A172 (cell line): ENCODE data around the gene ADGRB2. TPM values are rescaled to one million over a fixed set of nuclear protein-coding genes. Genes with fewer than 3 reads are reported as not detected.

Experiments
- DNase-seq: peaks from one replicate; pipeline ENCODE4 v3.0.0-alpha.2; 2015; ENCODE audit warnings: low spot score
- total RNA-seq: library from RNA; depleted of rRNA; stranded (reverse); fragments of >200 nt; shearing (Covaris generic); gene quantifications from 2 replicates; pipeline ENCODE4 v1.2.3, GENCODE V29; 2014

ADGRB2 gene
- total RNA-seq, 1 experiment from 2014 or later: 20.9 TPM

- DNase-seq: no peak
Measured at GRCh38 chr1:31765041-31765467, 914 bp upstream of the ADGRB2 start.

DNA sequence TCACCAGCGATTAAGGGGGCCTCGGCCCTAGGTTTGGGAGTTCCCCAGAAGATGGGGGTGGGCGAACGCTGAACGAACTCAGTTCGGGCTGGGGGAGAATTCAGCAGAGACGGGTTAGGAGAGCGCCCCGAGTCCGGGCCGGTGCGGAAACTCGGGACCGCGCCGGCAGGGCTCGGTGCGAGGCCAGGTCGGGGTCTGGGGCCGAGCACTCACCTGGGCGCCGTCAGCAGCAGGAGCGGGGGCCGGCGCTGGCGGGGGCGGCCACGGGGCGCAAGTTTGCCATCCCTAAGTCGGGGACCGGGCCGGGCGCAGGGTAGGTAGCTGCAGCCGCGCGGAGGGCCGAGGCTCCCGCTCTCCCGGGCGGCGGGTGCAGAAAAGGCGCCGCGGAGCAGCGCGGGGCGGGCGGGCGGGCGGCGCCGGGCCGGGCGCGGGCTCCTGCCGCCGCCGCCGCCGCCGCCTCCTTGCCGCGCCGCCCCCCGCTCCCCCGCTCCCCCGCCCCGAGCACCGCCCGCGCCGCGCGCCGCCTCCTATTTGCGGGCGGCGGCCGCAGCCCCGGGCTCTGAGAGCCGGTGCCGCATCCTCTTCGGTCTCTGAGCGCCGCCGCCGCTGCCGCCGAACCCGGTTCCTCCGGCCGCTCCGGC is 349 bp downstream of the ADGRB2 start:
- DNase-seq: no peak

GRCh38 chr1:31762726-31763670 is 1.1 kb downstream of the ADGRB2 start:
- no peak for DNase-seq

GRCh38 chr1:31762323-31762722 is 1.8 kb downstream of the ADGRB2 start:
- no peak for DNase-seq

DNA sequence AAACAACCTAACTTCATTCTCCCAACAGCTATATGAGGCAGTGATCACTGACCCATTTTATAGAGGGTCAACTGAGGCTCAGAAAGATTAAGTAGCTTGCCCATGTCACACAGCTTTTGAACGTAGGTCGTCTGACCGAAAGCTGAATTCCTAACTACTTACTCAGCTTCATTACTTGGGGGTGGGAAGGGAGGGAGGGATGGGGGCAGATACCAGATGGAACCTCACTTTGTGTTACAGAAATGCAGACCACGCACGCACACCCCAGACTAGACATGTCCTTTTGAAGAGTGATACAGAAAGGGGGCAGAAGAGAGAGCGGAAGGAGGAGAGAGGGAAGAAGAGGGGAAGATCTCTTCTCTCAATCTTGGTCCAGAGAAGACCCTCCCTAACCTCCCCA is 2.3 kb downstream of the ADGRB2 start:
- peak; percentile 62 for DNase-seq

- DNase-seq: peak; percentile 55
Measured at GRCh38 chr1:31760471-31761470, 3.4 kb downstream of the ADGRB2 start.

GRCh38 chr1:31759298-31760023 is 4.7 kb downstream of the ADGRB2 start:
- DNase-seq: no peak

GRCh38 chr1:31758823-31759222 is 5.3 kb downstream of the ADGRB2 start:
- DNase-seq: no peak

DNA sequence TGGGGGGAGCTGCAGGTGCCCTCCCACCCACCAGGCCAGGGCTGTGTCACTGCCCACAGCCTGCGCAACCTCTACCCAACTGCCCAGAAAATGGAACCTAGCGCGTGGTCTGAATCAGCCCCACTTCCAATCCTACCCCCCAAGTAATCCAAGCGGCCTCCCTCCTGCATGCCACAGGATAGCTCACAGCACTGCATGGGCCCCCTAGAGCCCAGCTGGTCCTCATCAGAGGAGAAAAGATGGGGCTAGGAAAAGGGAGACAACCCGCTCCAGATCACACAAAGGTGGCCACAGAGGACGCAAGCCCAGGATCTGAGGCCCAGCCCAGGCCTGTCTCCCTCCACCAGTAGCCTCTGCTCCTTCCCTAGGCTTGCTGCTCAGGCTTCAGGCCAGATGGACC is 6.2 kb downstream of the ADGRB2 start:
- DNase-seq: no peak

- no peak for DNase-seq
Measured at GRCh38 chr1:31757204-31757679, 6.9 kb downstream of the ADGRB2 start.

DNA sequence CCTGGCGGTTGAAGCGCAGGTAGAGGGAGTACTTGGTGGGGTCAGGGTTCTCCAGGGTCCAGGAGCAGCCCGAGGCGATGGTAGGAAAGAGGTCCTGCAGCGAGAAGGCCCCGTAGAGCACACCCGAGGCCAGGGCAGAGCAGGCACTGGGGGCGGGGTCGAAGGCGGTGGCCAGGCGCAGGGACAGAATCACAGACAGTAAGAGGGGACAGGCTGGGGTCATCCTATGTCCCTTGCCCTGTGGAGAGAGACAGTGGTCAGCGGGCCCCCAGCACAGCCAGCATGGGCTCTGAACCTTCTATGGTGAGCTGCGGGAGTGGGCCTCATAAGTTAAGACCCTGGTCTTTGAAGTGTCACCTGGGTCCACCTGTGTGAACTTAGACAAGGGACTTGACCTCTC is 7.6 kb downstream of the ADGRB2 start:
- no peak for DNase-seq

DNA sequence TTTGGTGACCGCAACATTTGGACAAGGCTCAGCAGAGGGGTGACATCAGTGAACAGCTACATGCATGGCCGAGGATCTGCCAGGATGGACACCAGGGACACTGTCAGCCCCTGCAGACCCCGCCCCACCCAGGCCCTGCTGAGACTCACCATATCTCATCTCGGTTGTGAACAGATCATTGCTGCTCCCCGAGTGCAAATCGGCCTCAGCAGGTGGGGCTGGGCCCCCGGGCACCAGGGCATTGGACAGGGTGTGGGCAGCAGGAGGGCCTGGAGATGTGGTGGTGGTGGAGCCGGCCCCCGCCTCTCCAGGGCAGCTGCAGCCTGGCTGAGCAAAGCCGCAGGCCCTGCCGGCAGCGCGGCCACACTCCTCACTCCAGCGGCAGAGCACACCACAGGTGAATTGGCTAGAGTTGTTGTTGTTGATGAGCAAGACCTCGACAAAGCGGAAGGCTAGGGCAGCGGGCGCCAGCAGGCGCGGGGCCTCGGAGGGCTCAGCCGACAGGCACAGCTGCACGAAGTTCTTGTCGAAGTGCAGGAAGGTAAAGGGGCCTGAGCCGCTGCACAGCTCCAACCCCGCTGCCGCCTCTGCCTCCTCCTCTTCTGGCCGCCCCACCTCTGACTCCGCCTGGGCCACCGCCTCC is 8.2 kb downstream of the ADGRB2 start:
- no peak for DNase-seq

GRCh38 chr1:31755197-31755611 is 8.9 kb downstream of the ADGRB2 start:
- DNase-seq: no peak

DNA sequence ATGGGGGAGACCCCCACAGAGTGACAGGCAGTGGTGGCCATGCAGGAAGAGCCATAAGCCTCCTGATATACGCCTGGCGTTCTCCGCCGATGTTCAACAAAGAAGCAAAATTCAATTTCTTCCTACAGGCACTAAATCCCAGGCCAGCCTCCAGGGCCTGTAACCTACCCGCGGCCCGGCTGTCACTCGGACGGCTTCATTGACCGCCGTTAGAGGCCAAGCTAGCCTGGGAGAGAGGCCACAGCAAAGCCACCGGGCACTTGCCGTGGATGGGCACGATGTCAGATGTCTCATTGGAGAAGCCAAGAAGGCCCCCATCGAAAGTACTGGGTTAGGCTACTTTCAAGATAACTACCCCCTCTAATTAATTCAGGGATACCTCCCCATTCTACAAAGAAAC is 9.7 kb downstream of the ADGRB2 start:
- no peak for DNase-seq

GRCh38 chr1:31753707-31754349 is 10.3 kb downstream of the ADGRB2 start:
- DNase-seq: no peak

- no peak for DNase-seq
Measured at GRCh38 chr1:31752952-31753475, 11.1 kb downstream of the ADGRB2 start.

GRCh38 chr1:31752258-31752657 is 11.9 kb downstream of the ADGRB2 start:
- no peak for DNase-seq

DNA sequence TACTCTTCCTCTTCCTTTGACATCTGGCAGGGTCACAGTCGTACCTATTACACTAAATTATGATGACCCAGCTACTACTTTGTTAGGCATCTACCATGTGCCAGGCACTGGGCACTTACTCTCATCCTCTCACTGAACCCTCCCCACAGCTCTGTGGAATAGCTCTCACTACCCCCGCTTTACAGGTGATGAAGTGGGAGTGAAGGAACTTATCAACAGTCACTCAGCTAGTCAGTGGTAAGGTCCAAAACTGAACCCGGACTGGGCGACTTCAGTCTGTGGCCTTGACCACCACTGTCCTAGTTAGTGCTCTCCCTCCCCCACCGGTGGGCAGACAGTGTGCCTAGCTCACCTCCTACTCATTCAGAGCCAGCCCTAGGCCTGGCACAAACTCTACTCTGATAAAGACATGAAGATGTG is 12.3 kb downstream of the ADGRB2 start:
- no peak for DNase-seq

DNA sequence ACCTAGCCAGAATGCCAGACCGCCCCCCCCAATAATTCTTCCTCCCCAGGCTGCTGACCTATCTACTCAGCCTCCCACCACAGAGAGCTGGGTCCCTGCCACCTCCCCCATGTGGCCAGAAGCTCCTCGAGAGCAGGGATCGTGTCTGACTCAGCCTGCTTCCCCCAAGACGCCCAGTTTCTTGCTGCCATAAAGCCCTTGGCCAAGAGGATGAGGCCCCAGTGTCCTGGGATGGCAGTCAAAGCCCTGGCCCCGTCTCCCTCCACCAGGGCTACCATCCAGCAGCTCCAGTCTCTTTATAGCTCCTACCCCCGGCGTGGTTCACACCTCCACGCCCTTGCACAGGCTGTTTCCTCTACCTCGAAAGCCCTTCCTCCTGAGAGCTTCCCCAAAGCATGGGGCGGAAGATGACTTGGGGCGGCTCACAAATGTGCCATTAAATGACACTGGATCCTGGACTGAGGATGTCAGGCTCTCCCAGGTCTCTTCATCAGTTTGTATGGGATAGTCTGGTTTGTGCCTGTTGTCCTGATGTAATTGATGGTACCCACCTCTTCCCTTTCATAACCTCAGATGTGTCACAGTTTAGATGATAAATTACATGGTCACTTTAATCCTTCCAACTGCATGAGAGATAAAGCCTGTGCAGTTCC is 13.2 kb downstream of the ADGRB2 start:
- DNase-seq: no peak
